ENCODE measurements around the gene SLC25A12.

DNA sequence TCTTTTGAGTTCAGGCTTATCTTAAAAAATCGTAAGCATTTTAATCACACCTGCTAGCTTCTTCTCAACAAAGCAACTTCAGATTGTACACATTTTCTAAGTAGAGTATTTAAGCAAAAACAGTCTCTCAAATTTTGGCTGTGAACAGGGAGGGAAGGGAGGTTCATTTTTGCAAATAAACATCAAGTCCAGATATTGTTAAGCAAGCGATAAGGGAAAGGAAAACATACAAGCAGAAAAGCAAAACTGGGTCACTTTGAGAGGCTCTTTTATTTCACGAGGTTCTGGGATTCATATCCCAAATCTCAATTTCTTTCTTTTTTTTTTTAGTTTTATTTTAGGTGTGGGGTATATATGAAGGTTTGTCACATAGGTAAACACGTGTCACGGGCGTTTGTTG lies 79.9 kb downstream of the SLC25A12 start:
- TF ChIP-seq, protein P1, sequence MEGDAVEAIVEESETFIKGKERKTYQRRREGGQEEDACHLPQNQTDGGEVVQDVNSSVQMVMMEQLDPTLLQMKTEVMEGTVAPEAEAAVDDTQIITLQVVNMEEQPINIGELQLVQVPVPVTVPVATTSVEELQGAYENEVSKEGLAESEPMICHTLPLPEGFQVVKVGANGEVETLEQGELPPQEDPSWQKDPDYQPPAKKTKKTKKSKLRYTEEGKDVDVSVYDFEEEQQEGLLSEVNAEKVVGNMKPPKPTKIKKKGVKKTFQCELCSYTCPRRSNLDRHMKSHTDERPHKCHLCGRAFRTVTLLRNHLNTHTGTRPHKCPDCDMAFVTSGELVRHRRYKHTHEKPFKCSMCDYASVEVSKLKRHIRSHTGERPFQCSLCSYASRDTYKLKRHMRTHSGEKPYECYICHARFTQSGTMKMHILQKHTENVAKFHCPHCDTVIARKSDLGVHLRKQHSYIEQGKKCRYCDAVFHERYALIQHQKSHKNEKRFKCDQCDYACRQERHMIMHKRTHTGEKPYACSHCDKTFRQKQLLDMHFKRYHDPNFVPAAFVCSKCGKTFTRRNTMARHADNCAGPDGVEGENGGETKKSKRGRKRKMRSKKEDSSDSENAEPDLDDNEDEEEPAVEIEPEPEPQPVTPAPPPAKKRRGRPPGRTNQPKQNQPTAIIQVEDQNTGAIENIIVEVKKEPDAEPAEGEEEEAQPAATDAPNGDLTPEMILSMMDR (IDR thresholded peaks at IDR 0.05): no peak
- TF ChIP-seq POLR2A (IDR thresholded peaks at IDR 0.05) (no peak), POLR2AphosphoS5 (IDR thresholded peaks at IDR 0.05) (no peak)
